Common myeloid progenitor, CD34-positive (primary cell): Measurements from ENCODE around the gene UPB1.

Experiments
- CTCF ChIA-PET: fragments of 350-600 bp; sonication (Branson Sonifier 250); formaldehyde crosslinking; loops from one replicate; lab custom pipeline; 2021; ENCODE audit warnings: antibody characterized with exemption; lab: Charles Lee
- POLR2A ChIA-PET: fragments of 350-600 bp; sonication (Branson Sonifier 250); formaldehyde crosslinking; loops from one replicate; lab custom pipeline; 2021; ENCODE audit warnings: antibody characterized with exemption; lab: Charles Lee
- DNase-seq, 3 donors: peaks; one replicate each; pipeline versions ENCODE4 v3.0.0 to v3.0.0-alpha.2; 2013
- H3K27ac ChIP-seq, 2 experiments: 1 replicate in 1 of 2; 2 replicates in 1 of 2; pipeline ENCODE4 v1.7.0; 2013; ENCODE audit warnings: inconsistent platforms in 2 of 2, low read length in 2 of 2, mild to moderate bottlenecking in 2 of 2, low read depth in 1 of 2, moderate library complexity in 1 of 2; ENCODE audit not compliant: severe bottlenecking in 2 of 2, insufficient read depth in 1 of 2, poor library complexity in 1 of 2
- H3K27me3 ChIP-seq, 5 experiments: replicated peaks in 2 of 5; 1 replicate in 3 of 5; 2 replicates in 2 of 5; pipeline versions ENCODE4 v1.6.1 to v1.7.0; 2013; ENCODE audit warnings: low read length in 4 of 5, mild to moderate bottlenecking in 2 of 5, moderate library complexity in 2 of 5, inconsistent platforms in 1 of 5; ENCODE audit not compliant: insufficient read depth in 5 of 5, control insufficient read depth in 4 of 5
- H3K36me3 ChIP-seq, 4 experiments: 1 replicate in 2 of 4; 2 replicates in 2 of 4; pipeline versions ENCODE4 v1.6.1 to v1.7.0; 2013; ENCODE audit warnings: low read length in 3 of 4, control low read depth in 1 of 4, mild to moderate bottlenecking in 1 of 4; ENCODE audit not compliant: control insufficient read depth in 4 of 4, insufficient read depth in 4 of 4
- H3K4me1 ChIP-seq, 4 experiments: 1 replicate in 3 of 4; 2 replicates in 1 of 4; pipeline versions ENCODE4 v1.6.1 to v1.7.1; 2013; ENCODE audit warnings: low read length in 3 of 4, mild to moderate bottlenecking in 3 of 4, control low read depth in 1 of 4, inconsistent platforms in 1 of 4, moderate library complexity in 1 of 4; ENCODE audit not compliant: control insufficient read depth in 4 of 4, insufficient read depth in 4 of 4; ENCODE audit errors: control extremely low read depth in 1 of 4
- H3K4me3 ChIP-seq, 7 experiments: 1 replicate in 4 of 7; 2 replicates in 3 of 7; pipeline versions ENCODE4 v1.5.1 to v1.7.0; 2013; ENCODE audit warnings: mild to moderate bottlenecking in 7 of 7, low read length in 6 of 7, moderate library complexity in 6 of 7, inconsistent platforms in 2 of 7, low read depth in 2 of 7, control low read depth in 1 of 7; ENCODE audit not compliant: insufficient read depth in 4 of 7, control insufficient read depth in 1 of 7; ENCODE audit errors: extremely low read depth in 1 of 7
- H3K9me3 ChIP-seq, 5 experiments: 1 replicate in 4 of 5; 2 replicates in 1 of 5; pipeline versions ENCODE4 v1.6.1 to v1.7.1; 2013; ENCODE audit warnings: low read length in 4 of 5, mild to moderate bottlenecking in 2 of 5, inconsistent platforms in 1 of 5, low read depth in 1 of 5, moderate library complexity in 1 of 5; ENCODE audit not compliant: control insufficient read depth in 4 of 5, insufficient read depth in 2 of 5; ENCODE audit errors: control extremely low read depth in 1 of 5
- WGBS: methylation state at CpG from one replicate; pipeline ENCODE4 v1.1.5; 2013; ENCODE audit not compliant: insufficient coverage; 5-methylcytosine and 5-hydroxymethylcytosine counted together

Gene UPB1

GRCh38 chr22:24455039-24455438 is 40.1 kb upstream of the UPB1 start:
- Histone ChIP-seq H3K27me3 (no peaks in the 10 kb centered on the region), H3K27ac (no peak overlapping the region), H3K4me1 (peaks cover 2 to 27% (median 21%) of the 10 kb centered on the region in 4 experiments), H3K4me3 (no peak overlapping the region), H3K36me3 (no peaks in the 10 kb centered on the region), H3K9me3 (peaks cover 0 to 2% (median 0%) of the 10 kb centered on the region in 5 experiments)
- CTCF ChIA-PET = interaction anchor here (0.9 to 3.2 kb wide), 5 partner anchors 9 to 38 kb away, joined by 3 to 12 read pairs (median 4); no protein-coding TSS in a partner anchor
- 86% methylated on average over 2 of the region's 4 CpGs for WGBS
- POLR2A ChIA-PET = interaction anchor here (0.6 to 0.7 kb wide), 3 partner anchors 52 to 119 kb away, joined by 3 to 5 read pairs (median 3); no protein-coding TSS in a partner anchor
- DNase-seq = no peak

- POLR2A ChIA-PET = interaction anchor here (0.5 to 1.0 kb wide), 4 partner anchors 15 to 115 kb away, joined by 3 to 5 read pairs (median 3); no protein-coding TSS in a partner anchor
- DNase-seq = no peak
- H3K4me1 ChIP-seq = peaks cover 2 to 27% (median 20%) of the 10 kb centered on the region in 4 experiments
- no peaks in the 10 kb centered on the region for H3K36me3 ChIP-seq
- WGBS = 29% methylated on average over 5 of the region's 9 CpGs
- CTCF ChIA-PET = interaction anchor here (0.8 to 3.2 kb wide), 7 partner anchors 12 to 51 kb away, joined by 3 to 12 read pairs (median 3); no protein-coding TSS in a partner anchor
- H3K27me3 ChIP-seq = no peaks in the 10 kb centered on the region
- H3K27ac ChIP-seq = no peak overlapping the region
- no peak overlapping the region for H3K4me3 ChIP-seq
- H3K9me3 ChIP-seq = peaks cover 0 to 2% (median 0%) of the 10 kb centered on the region in 5 experiments
These were observed 39.2 kb upstream of the UPB1 start for GRCh38 chr22:24455751-24456426.

GRCh38 chr22:24457894-24458420 is 37.2 kb upstream of the UPB1 start:
- ChIA-PET CTCF (no interaction called here), POLR2A (no interaction called here)
- 100% methylated on average over 2 of the region's 3 CpGs for WGBS
- Histone ChIP-seq H3K36me3 (no peaks in the 10 kb centered on the region), H3K27me3 (no peaks in the 10 kb centered on the region), H3K4me1 (peaks cover 0 to 27% (median 20%) of the 10 kb centered on the region in 4 experiments), H3K9me3 (no peaks in the 10 kb centered on the region), H3K27ac (no peak overlapping the region), H3K4me3 (no peak overlapping the region)
- DNase-seq = no peak

- no peak for DNase-seq
- Histone ChIP-seq H3K4me3 (no peak overlapping the region), H3K9me3 (no peaks in the 10 kb centered on the region), H3K4me1 (peaks cover 3 to 27% (median 22%) of the 10 kb centered on the region in 4 experiments), H3K36me3 (no peaks in the 10 kb centered on the region), H3K27ac (no peak overlapping the region), H3K27me3 (no peaks in the 10 kb centered on the region)
- ChIA-PET POLR2A (no interaction called here), CTCF (interaction anchor here (1.1 to 1.3 kb wide), 2 partner anchors 21 to 23 kb away, joined by 3 to 5 read pairs; no protein-coding TSS in a partner anchor)
- 13% methylated on average over 1 of the region's 1 CpG for WGBS
These were observed 35.2 kb upstream of the UPB1 start for GRCh38 chr22:24459911-24460310.

- Histone ChIP-seq H3K4me1 (peaks cover 3 to 22% (median 17%) of the 10 kb centered on the region in 4 experiments), H3K27ac (no peak overlapping the region), H3K4me3 (peak overlapping the region in 1 of 7 experiments; percentile 7), H3K36me3 (no peaks in the 10 kb centered on the region), H3K27me3 (no peaks in the 10 kb centered on the region), H3K9me3 (no peaks in the 10 kb centered on the region)
- WGBS = 69% methylated on average over 9 of the region's 10 CpGs
- no peak for DNase-seq
- CTCF ChIA-PET = interaction anchor here (1.1 to 1.3 kb wide), 3 partner anchors 15 to 24 kb away, joined by 3 to 5 read pairs (median 5); no protein-coding TSS in a partner anchor
- POLR2A ChIA-PET = interaction anchor here (0.7 kb wide), 1 partner anchor 17 kb away, joined by 4 read pairs; no protein-coding TSS in a partner anchor
These were observed 34.6 kb upstream of the UPB1 start for GRCh38 chr22:24460418-24461089.

GRCh38 chr22:24463071-24463760 is 31.9 kb upstream of the UPB1 start:
- no peaks in the 10 kb centered on the region for H3K9me3 ChIP-seq
- H3K4me3 ChIP-seq = no peak overlapping the region
- POLR2A ChIA-PET = no interaction called here
- H3K27me3 ChIP-seq = no peaks in the 10 kb centered on the region
- DNase-seq = no peak
- 73% methylated on average over 5 of the region's 6 CpGs for WGBS
- CTCF ChIA-PET = interaction anchor here (1.2 to 1.4 kb wide), 3 partner anchors 8 to 22 kb away, joined by 3 to 5 read pairs (median 4); no protein-coding TSS in a partner anchor
- H3K36me3 ChIP-seq = no peaks in the 10 kb centered on the region
- H3K4me1 ChIP-seq = peaks cover 13 to 30% (median 24%) of the 10 kb centered on the region in 4 experiments
- peak overlapping the region in 1 of 2 experiments; percentile 18 for H3K27ac ChIP-seq
